Osteoblast (primary cell): Measurements from ENCODE around the gene AIDA. TPM values are rescaled to one million over a fixed set of nuclear protein-coding genes. Genes with fewer than 3 reads are reported as not detected.

Experiments
- DNase-seq: peaks from one replicate; pipeline ENCODE4 v3.0.0; 2011; ENCODE audit warnings: low spot score, mixed read lengths; ENCODE audit not compliant: insufficient read length; ENCODE audit errors: missing footprints
- H2AFZ ChIP-seq: 2 replicates; pipeline ENCODE4 v1.6.0; 2011; ENCODE audit warnings: mild to moderate bottlenecking, low read length
- H3K27ac ChIP-seq: 2 replicates; pipeline ENCODE4 v1.5.1; 2011; ENCODE audit warnings: mild to moderate bottlenecking, low read depth, low read length, moderate library complexity
- H3K27me3 ChIP-seq: 2 replicates; pipeline ENCODE4 v1.6.0; 2012; ENCODE audit warnings: mild to moderate bottlenecking, control low read depth, inconsistent platforms, low read length, moderate library complexity; ENCODE audit not compliant: insufficient read depth
- H3K36me3 ChIP-seq: 2 replicates; pipeline ENCODE4 v1.5.1; 2011; ENCODE audit warnings: mild to moderate bottlenecking, low read length, control low read depth, moderate library complexity; ENCODE audit not compliant: insufficient read depth
- H3K4me1 ChIP-seq: 2 replicates; pipeline ENCODE4 v1.5.1; 2011; ENCODE audit warnings: mild to moderate bottlenecking, low read length, control low read depth, moderate library complexity; ENCODE audit not compliant: insufficient read depth
- H3K4me2 ChIP-seq: 2 replicates; pipeline ENCODE4 v1.6.0; 2011; ENCODE audit warnings: mild to moderate bottlenecking, low read length; ENCODE audit not compliant: insufficient read depth
- H3K4me3 ChIP-seq: fragments of 200-600 bp; sonication (generic); 3 replicates; pipeline ENCODE4 v1.5.1; 2012; ENCODE audit warnings: mild to moderate bottlenecking, low read length, inconsistent platforms; ENCODE audit not compliant: insufficient read depth
- H3K79me2 ChIP-seq: 2 replicates; pipeline ENCODE4 v1.6.0; 2012; ENCODE audit warnings: mild to moderate bottlenecking, low read length, control low read depth, inconsistent platforms; ENCODE audit not compliant: insufficient read depth
- H3K9me3 ChIP-seq: 2 replicates; pipeline ENCODE4 v1.5.1; 2011; ENCODE audit warnings: low read depth, low read length, control low read depth
- H4K20me1 ChIP-seq: 2 replicates; pipeline ENCODE4 v1.6.0; 2012; ENCODE audit warnings: mild to moderate bottlenecking, low read length, control low read depth; ENCODE audit not compliant: insufficient read depth
- total RNA-seq: library from RNA; depleted of rRNA; stranded (reverse); fragments of >200 nt; gene quantifications from 2 replicates; pipeline ENCODE4 v1.2.3, GENCODE V29; 2012
- TF ChIP-seq, protein P1 (sequence below): IDR thresholded peaks from 2 replicates; pipeline ENCODE4 v1.5.1; 2011; ENCODE audit warnings: mild to moderate bottlenecking, low read depth, low read length, moderate library complexity; ENCODE audit errors: extremely low read depth

AIDA gene
- total RNA-seq, 1 donor = 45.6 TPM

DNA sequence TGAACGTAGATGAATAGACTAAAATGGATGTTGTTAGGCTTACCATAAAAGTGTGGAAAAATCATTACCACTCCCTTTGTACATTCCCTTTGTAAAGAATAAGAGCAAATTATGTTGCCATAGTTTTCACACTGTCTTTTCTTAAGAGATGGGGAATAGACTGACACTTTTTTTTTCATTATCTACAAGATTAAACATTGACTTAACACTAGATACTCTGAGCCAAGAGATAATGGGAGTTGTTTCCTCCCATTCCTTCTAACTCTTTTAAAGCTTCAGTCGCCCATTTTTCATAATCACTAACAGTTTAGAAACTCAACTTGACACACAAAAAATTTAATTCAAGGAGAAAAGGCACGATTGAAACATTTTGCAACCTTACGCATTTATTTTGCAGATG is 10.1 kb downstream of the AIDA start:
- Histone ChIP-seq H3K36me3 (peaks cover 24% of the 10 kb centered on the region), H3K4me1 (no peaks in the 10 kb centered on the region), H3K27ac (no peak overlapping the region), H3K9me3 (no peaks in the 10 kb centered on the region), H3K4me3 (no peak overlapping the region), H3K79me2 (peaks cover 76% of the 10 kb centered on the region), H4K20me1 (peaks cover 3% of the 10 kb centered on the region), H3K4me2 (no peak overlapping the region), H2AFZ (no peak overlapping the region), H3K27me3 (no peaks in the 10 kb centered on the region)
- TF ChIP-seq, protein P1, sequence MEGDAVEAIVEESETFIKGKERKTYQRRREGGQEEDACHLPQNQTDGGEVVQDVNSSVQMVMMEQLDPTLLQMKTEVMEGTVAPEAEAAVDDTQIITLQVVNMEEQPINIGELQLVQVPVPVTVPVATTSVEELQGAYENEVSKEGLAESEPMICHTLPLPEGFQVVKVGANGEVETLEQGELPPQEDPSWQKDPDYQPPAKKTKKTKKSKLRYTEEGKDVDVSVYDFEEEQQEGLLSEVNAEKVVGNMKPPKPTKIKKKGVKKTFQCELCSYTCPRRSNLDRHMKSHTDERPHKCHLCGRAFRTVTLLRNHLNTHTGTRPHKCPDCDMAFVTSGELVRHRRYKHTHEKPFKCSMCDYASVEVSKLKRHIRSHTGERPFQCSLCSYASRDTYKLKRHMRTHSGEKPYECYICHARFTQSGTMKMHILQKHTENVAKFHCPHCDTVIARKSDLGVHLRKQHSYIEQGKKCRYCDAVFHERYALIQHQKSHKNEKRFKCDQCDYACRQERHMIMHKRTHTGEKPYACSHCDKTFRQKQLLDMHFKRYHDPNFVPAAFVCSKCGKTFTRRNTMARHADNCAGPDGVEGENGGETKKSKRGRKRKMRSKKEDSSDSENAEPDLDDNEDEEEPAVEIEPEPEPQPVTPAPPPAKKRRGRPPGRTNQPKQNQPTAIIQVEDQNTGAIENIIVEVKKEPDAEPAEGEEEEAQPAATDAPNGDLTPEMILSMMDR = no peak
- DNase-seq = no peak

DNA sequence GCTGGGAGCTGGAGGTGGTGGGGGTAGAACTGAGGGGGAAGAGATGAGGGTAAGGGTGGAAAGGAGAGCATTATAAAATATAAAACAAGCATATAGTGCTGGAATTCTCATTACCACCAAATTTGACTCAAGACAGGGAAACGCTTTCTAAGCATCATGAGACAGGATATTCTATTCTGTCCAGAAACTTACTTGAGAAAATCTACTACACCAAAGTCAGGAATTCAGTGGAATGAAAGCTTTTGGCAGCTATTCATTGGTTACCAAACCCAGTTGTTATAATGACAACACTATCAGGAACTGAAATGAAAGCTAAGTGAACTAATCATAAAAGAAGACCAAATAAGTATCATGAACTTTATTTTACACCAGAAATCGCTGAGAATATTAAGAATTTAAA is 14.5 kb downstream of the AIDA start:
- H3K4me3 ChIP-seq = no peak overlapping the region
- H3K27ac ChIP-seq = peak overlapping the region; percentile 17
- no peaks in the 10 kb centered on the region for H3K27me3 ChIP-seq
- no peak overlapping the region for H2AFZ ChIP-seq
- peaks cover 64% of the 10 kb centered on the region for H3K79me2 ChIP-seq
- DNase-seq = peak; percentile 62
- no peaks in the 10 kb centered on the region for H3K9me3 ChIP-seq
- H4K20me1 ChIP-seq = no peaks in the 10 kb centered on the region
- TF ChIP-seq, protein P1 = no peak
- no peaks in the 10 kb centered on the region for H3K4me1 ChIP-seq
- H3K36me3 ChIP-seq = peaks cover 24% of the 10 kb centered on the region
- no peak overlapping the region for H3K4me2 ChIP-seq

DNA sequence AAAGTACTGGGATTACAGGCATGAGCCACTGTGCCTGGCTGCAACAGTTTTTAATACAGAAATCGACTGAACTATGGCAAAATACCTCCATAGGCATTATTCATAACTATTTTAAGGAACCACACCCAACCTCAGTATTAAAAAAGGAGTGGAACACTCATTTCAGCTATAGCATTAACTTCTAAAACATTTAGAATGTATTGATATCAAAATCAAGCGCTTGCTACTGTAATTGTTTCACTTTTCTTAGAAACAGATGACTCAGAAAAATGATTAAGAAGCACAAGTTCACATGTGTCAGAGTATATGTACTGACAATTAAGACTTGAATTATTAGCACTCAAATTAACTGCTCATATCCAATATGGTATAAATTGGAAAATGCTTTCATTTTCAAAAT is 15.1 kb downstream of the AIDA start:
- H3K9me3 ChIP-seq = no peaks in the 10 kb centered on the region
- H4K20me1 ChIP-seq = no peaks in the 10 kb centered on the region
- TF ChIP-seq, protein P1 = no peak
- peaks cover 18% of the 10 kb centered on the region for H3K36me3 ChIP-seq
- no peaks in the 10 kb centered on the region for H3K4me1 ChIP-seq
- no peak overlapping the region for H3K27ac ChIP-seq
- H3K27me3 ChIP-seq = no peaks in the 10 kb centered on the region
- peaks cover 60% of the 10 kb centered on the region for H3K79me2 ChIP-seq
- no peak for DNase-seq
- H3K4me3 ChIP-seq = no peak overlapping the region
- H3K4me2 ChIP-seq = no peak overlapping the region
- H2AFZ ChIP-seq = no peak overlapping the region

DNA sequence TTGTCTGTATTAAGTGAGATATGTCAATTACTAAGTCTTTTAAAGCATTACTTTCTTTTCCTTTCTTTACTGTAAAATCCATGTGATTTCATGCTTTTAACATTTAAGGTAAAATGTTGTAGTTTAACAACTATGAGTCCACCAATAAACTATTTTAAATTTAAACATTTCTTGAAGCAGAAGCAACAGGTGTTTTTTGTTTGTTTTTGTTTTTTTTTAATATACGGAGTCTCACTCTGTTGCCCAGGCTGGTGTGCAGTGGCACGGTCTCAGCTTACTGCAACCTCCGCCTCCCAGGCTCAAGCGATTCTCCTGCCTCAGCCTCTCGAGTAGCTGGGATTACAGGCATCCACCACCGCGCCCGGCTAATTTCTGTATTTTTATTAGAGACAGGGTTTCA is 15.6 kb downstream of the AIDA start:
- no peak overlapping the region for H3K4me2 ChIP-seq
- no peaks in the 10 kb centered on the region for H3K4me1 ChIP-seq
- TF ChIP-seq, protein P1 = no peak
- no peaks in the 10 kb centered on the region for H4K20me1 ChIP-seq
- H3K27ac ChIP-seq = no peak overlapping the region
- no peak for DNase-seq
- no peak overlapping the region for H2AFZ ChIP-seq
- H3K27me3 ChIP-seq = no peaks in the 10 kb centered on the region
- H3K36me3 ChIP-seq = peaks cover 14% of the 10 kb centered on the region
- H3K9me3 ChIP-seq = no peaks in the 10 kb centered on the region
- H3K4me3 ChIP-seq = no peak overlapping the region
- H3K79me2 ChIP-seq = peaks cover 60% of the 10 kb centered on the region
